WTC11 (cell line): Measurements from ENCODE around the gene CLTCL1.

Experiments
- CBFB ChIP-seq: sonication (generic); formaldehyde crosslinking; IDR thresholded peaks from 2 replicates; pipeline ENCODE4 v1.8.1; 2022; ENCODE audit warnings: mild to moderate bottlenecking, low read depth, missing genetic modification reagents
- CTCF ChIP-seq: fragments of 200-600 bp; IDR thresholded peaks from 2 replicates; pipeline ENCODE4 v1.8.0; 2022; ENCODE audit warnings: antibody characterized with exemption
- HMGXB4 ChIP-seq: sonication (generic); formaldehyde crosslinking; IDR thresholded peaks from 2 replicates; pipeline ENCODE4 v1.8.1; 2023; ENCODE audit warnings: mild to moderate bottlenecking, moderate library complexity, missing genetic modification reagents
- NFYB ChIP-seq: sonication (generic); formaldehyde crosslinking; conservative IDR thresholded peaks from 2 replicates; pipeline ENCODE4 v1.8.0; 2022; ENCODE audit warnings: low read depth, missing genetic modification reagents
- PRDM15 ChIP-seq: sonication (generic); formaldehyde crosslinking; IDR thresholded peaks from 2 replicates; pipeline ENCODE4 v1.8.0; 2022; ENCODE audit warnings: missing genetic modification reagents
- PRRX2 ChIP-seq: fragments of 250-450 bp; sonication (Bioruptor Pico); IDR thresholded peaks from 2 replicates; pipeline ENCODE4 v1.8.0; 2021; ENCODE audit warnings: mild to moderate bottlenecking

GRCh38 chr22:19213001-19213400 is 78.5 kb downstream of the CLTCL1 start:
- TF ChIP-seq CTCF (no peak), CBFB (CRISPR knock-in tag) (no peak), PRRX2 (CRISPR knock-in tag) (no peak), PRDM15 (CRISPR knock-in tag) (no peak), NFYB (CRISPR knock-in tag) (no peak), HMGXB4 (CRISPR knock-in tag) (no peak)
